Adrenal gland (tissue), 12 donors: ENCODE results near the gene PRKG1. TPM values are rescaled to one million over a fixed set of nuclear protein-coding genes. Genes with fewer than 3 reads are reported as not detected.

Experiments
- DNase-seq, 7 donors: peaks; one replicate each; pipeline ENCODE4 v3.0.0-alpha.2; 2019 to 2020
- H3K27ac ChIP-seq, 5 donors: fragments of 200-600 bp; sonication (generic) in 4 of 5; 1 replicate in 3 of 5; 2 replicates in 2 of 5; pipeline versions ENCODE4 v1.5.1 to v1.8.0; 2016 to 2020; ENCODE audit warnings: mild to moderate bottlenecking in 1 of 5
- H3K27me3 ChIP-seq: fragments of 200-600 bp; 2 replicates; pipeline ENCODE4 v1.8.0; 2021
- H3K36me3 ChIP-seq, 2 donors: fragments of 200-600 bp; replicated peaks in 1 of 2; 1 replicate in 1 of 2; 2 replicates in 1 of 2; pipeline versions ENCODE4 v1.5.1 to v1.8.0; 2018 to 2022
- H3K4me1 ChIP-seq, 2 donors: fragments of 200-600 bp; replicated peaks in 1 of 2; 1 replicate in 1 of 2; 2 replicates in 1 of 2; pipeline versions ENCODE4 v1.5.1 to v1.8.0; 2018 to 2021
- H3K4me3 ChIP-seq, 4 donors: fragments of 200-600 bp; sonication (generic) in 3 of 4; one replicate each; pipeline ENCODE4 v1.5.1; 2016 to 2018
- H3K9me3 ChIP-seq, 3 donors: fragments of 200-600 bp; sonication (generic) in 1 of 3; replicated peaks in 1 of 3; 1 replicate in 2 of 3; 2 replicates in 1 of 3; pipeline versions ENCODE4 v1.5.1 to v1.8.0; 2016 to 2021
- POLR2A ChIP-seq, 2 donors: fragments of 450-650 bp; IDR thresholded peaks; one replicate each; pipeline ENCODE4 v1.6.1; 2017; ENCODE audit warnings: antibody characterized with exemption in 2 of 2, mild to moderate bottlenecking in 2 of 2, moderate library complexity in 1 of 2
- WGBS, 4 donors: extraction: QIAGEN DNeasy Blood & Tissue Kit in 2 of 4; methylation state at CpG; one replicate each; pipeline versions ENCODE4 v1.1.5 to v1.1.7; 2013 to 2017; 5-methylcytosine and 5-hydroxymethylcytosine counted together
- intact Hi-C, 2 donors: fragments of 100-400 bp; cut with DNase I; formaldehyde crosslinking; loops; one replicate each; pipeline versions ENCODE4 v1.14.1 to v1.15.0; 2022 to 2023
- polyA plus RNA-seq, 3 donors: library from polyadenylated mRNA; stranded (reverse); fragments of 200-250 nt in 2 of 3; fragments of 350-450 nt in 1 of 3; fragmentation: Illumina TruSeq in 1 of 3; extraction: RNeasy Lipid Tissue Mini Kit (QIAGEN cat#74804) in 1 of 3; gene quantifications; one replicate each; pipeline ENCODE4 v1.2.3, GENCODE V29; 2013 to 2014
- total RNA-seq, 9 donors: library from RNA; depleted of rRNA in 4 of 9; stranded (reverse); fragments of >200 nt in 4 of 9; fragments of 120-200 nt in 1 of 9; fragmentation: NEBNext Ultra II Directional in 1 of 9; extraction: Animal tissue kit (Norgen Biotek cat#: 25700) in 1 of 9; gene quantifications; one replicate each; pipeline versions ENCODE4 v1.1.0 to v1.2.4, GENCODE V29; 2013 to 2023
- TF ChIP-seq, protein P1 (sequence below), 6 experiments: fragments of 450-650 bp in 4 of 6; fragments of 200-600 bp in 2 of 6; sonication (generic) in 1 of 6; IDR thresholded peaks; 1 replicate in 5 of 6; 2 replicates in 1 of 6; pipeline versions ENCODE4 v1.5.1 to v1.8.0; 2016 to 2021; ENCODE audit warnings: antibody characterized with exemption in 6 of 6, mild to moderate bottlenecking in 2 of 6, moderate library complexity in 1 of 6
- donor health status: healthy with polysubstance abuse.
- donor health status: Bipolar disorder and iron deficiency.
- donor health status: DM: yes; HTN: yes; CAD: no.
- donor health status: DM: no; HTN: no; CAD: no.
- donor health status: DM: no; HTN: no; CAD: no.
- donor health status: DM: yes; HTN: yes; CAD: no.

PRKG1 gene
- total and polyA plus RNA-seq, 12 donors = 6.9 to 104 (median 29.7) TPM

DNA sequence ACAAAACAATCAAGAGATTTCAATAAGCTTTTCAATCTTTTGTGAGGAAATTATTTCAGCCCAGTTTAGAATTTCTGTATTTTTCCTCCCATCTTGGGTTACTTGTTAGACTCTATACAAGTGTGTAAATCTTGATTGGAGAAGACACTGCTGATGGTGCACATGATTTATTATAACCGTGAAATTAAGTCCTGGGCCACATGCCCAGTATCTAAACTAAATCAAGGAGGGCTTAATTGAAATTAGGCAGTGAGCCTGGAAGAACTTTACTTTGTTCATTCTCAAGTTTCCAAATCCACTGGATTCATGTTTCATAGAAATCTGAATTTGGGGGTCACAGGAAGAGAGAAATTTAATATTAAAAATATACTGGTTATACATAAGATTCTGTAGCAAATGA is 580.6 kb downstream of the PRKG1 start:
- no peak for TF ChIP-seq POLR2A (IDR thresholded peaks at IDR 0.05)
- TF ChIP-seq, protein P1, sequence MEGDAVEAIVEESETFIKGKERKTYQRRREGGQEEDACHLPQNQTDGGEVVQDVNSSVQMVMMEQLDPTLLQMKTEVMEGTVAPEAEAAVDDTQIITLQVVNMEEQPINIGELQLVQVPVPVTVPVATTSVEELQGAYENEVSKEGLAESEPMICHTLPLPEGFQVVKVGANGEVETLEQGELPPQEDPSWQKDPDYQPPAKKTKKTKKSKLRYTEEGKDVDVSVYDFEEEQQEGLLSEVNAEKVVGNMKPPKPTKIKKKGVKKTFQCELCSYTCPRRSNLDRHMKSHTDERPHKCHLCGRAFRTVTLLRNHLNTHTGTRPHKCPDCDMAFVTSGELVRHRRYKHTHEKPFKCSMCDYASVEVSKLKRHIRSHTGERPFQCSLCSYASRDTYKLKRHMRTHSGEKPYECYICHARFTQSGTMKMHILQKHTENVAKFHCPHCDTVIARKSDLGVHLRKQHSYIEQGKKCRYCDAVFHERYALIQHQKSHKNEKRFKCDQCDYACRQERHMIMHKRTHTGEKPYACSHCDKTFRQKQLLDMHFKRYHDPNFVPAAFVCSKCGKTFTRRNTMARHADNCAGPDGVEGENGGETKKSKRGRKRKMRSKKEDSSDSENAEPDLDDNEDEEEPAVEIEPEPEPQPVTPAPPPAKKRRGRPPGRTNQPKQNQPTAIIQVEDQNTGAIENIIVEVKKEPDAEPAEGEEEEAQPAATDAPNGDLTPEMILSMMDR (IDR thresholded peaks at IDR 0.05) = no peak
- H3K4me3 ChIP-seq = no peak overlapping the region
- H3K27ac ChIP-seq = no peak overlapping the region
- WGBS, 4 donors = 45 to 74% (median 65%) methylated on average over 1 of the region's 1 CpG
- H3K36me3 ChIP-seq = no peaks in the 10 kb centered on the region
- H3K27me3 ChIP-seq = no peaks in the 10 kb centered on the region
- no peak for DNase-seq
- intact Hi-C loops = no loop called here
- H3K9me3 ChIP-seq = no peaks in the 10 kb centered on the region
- H3K4me1 ChIP-seq = no peaks in the 10 kb centered on the region

DNA sequence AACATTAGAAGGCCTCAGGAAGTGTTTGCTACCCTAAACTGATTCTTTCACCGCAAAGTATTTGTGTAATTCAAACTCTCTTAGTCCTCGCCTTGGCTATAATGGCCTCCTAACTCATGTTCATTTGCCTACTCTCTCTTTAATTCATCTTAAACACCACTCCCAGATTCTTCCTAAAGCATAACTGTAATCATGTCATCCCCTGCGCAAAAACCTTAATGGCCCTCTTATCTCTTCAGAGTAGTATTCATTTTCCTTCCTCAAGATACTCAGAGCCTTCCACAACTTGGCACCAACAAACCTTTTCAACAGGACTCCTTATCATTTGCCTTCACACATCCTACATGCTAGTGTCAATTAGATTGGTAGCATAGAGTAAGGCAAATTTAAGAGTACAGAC is 582.2 kb downstream of the PRKG1 start:
- Histone ChIP-seq H3K4me1 (no peaks in the 10 kb centered on the region), H3K36me3 (no peaks in the 10 kb centered on the region), H3K27me3 (no peaks in the 10 kb centered on the region), H3K27ac (no peak overlapping the region), H3K9me3 (no peaks in the 10 kb centered on the region), H3K4me3 (no peak overlapping the region)
- WGBS, 4 donors = 86 to 93% (median 88%) methylated on average over 3 of the region's 3 CpGs
- intact Hi-C loops = no loop called here
- TF ChIP-seq, protein P1 (IDR thresholded peaks at IDR 0.05) = no peak
- no peak for TF ChIP-seq POLR2A (IDR thresholded peaks at IDR 0.05)
- no peak for DNase-seq

DNA sequence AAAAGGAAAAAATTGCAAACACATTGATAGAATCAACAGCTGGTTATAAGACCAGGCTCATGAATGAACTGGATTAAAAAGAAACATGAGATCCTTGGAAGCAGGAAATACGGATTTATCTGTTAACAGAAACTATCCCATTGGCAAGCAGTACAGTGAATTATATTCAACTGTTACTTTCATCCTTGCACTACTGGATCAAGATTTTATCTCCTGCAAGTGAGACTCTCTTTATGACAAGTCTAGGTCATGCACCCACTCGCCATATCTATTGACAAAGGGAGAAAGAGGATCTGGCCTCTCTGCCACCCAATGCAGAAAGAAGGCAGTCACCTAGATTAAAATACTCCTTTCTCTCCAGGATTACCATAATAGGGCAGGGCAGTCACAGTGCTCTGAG is 583.7 kb downstream of the PRKG1 start:
- no peaks in the 10 kb centered on the region for H3K36me3 ChIP-seq
- no peak for TF ChIP-seq POLR2A (IDR thresholded peaks at IDR 0.05)
- TF ChIP-seq, protein P1 (IDR thresholded peaks at IDR 0.05) = no peak

DNA sequence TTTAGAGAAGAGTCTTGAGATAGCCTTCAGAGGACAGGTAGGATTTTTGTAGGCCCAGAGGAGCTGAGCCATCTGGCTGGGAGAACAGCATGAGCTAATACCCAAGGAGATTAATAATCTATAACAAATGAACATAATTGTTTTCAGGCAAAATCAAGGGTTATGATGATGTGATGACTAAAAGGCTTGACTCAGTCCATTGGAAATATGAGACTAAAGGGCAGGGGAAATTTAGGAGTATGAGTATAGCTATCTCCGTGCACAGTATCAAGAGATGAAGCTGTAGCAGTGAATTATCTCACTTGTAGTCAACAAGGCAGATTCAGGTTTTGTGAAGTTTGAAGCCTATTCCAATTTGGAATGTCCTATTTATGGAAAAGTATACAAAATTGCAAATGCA is 585.1 kb downstream of the PRKG1 start:
- no peaks in the 10 kb centered on the region for H3K36me3 ChIP-seq
- intact Hi-C loops = no loop called here
- DNase-seq = no peak
- H3K4me3 ChIP-seq = no peak overlapping the region
- WGBS, 4 donors = 75 to 100% (median 88%) methylated on average over 1 of the region's 1 CpG
- no peaks in the 10 kb centered on the region for H3K9me3 ChIP-seq
- TF ChIP-seq, protein P1 (IDR thresholded peaks at IDR 0.05) = no peak
- no peak for TF ChIP-seq POLR2A (IDR thresholded peaks at IDR 0.05)
- no peaks in the 10 kb centered on the region for H3K4me1 ChIP-seq
- H3K27me3 ChIP-seq = no peaks in the 10 kb centered on the region
- H3K27ac ChIP-seq = no peak overlapping the region

More for the DNA sequence above, 583.7 kb downstream of the PRKG1 start:
- no peak overlapping the region for H3K27ac ChIP-seq
- 83 to 89% (median 85%) methylated on average over 2 of the region's 2 CpGs for WGBS, 4 donors
- no peak overlapping the region for H3K4me3 ChIP-seq
- intact Hi-C loops = no loop called here
- H3K4me1 ChIP-seq = no peaks in the 10 kb centered on the region
- H3K27me3 ChIP-seq = no peaks in the 10 kb centered on the region
- H3K9me3 ChIP-seq = no peaks in the 10 kb centered on the region
- no peak for DNase-seq
